ENCODE measurements around the gene TAS2R4.
A peak's percentile ranks its signal among the peaks of the same experiment; 100 is the strongest.
"Not testable (repeated sequence)": the region's sequence is repeated elsewhere in the genome, so short reads cannot be mapped to it uniquely, and the experiment has no call there.

The TAS2R4 gene, protein sequence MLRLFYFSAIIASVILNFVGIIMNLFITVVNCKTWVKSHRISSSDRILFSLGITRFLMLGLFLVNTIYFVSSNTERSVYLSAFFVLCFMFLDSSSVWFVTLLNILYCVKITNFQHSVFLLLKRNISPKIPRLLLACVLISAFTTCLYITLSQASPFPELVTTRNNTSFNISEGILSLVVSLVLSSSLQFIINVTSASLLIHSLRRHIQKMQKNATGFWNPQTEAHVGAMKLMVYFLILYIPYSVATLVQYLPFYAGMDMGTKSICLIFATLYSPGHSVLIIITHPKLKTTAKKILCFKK

GRCh38 chr7:141776374-141776773, at the start of gene TAS2R4:
Gene TAS2R4 (plus strand): TSS chr7:141776674. CDS start chr7:141778489, 1,815 bp downstream.
- Histone ChIP-seq H3K4me3 (no peak within 1 kb of the TSS), H3K27ac (no peak within 1 kb of the TSS)

GRCh38 chr7:141729020-141729419, 47.5 kb upstream of the TAS2R4 start:
- Histone ChIP-seq H3K27ac (no peak overlapping the region), H3K4me3 (no peak overlapping the region)

DNA sequence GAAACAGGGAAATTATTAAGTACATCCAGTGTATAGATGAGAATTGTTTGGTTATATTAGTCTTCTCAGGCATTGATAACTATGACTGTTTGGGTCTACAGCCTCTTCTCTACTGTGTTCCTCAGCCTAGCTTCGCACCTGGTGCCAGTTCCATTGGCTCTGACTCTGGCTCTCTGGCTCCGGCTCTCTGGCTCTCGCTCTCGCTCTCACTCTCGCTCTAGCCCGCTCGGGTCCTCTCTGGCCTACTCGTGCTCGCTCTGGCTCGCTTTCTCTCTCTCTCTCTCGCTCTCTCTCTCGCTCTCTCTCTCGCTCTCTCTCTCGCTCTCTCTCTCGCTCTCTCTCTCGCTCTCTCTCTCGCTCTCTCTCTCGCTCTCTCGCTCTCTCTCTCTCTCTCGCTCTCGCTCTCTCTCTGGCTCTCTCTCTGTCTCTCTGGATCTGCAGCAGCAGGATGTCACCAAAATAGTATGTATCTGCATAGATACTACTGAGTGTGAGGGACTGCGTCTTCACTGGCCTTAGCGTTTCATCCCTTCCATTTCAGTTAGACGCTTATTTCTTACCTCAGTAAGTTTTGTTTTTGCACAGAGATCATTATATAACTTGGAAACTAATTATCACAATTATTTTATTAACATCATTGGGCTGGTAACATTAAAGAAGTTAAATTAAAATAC, 44.9 kb upstream of the TAS2R4 start:
- Histone ChIP-seq H3K27ac (no peak overlapping the region), H3K4me3 (no peak overlapping the region)

GRCh38 chr7:141737118-141737835, 39.2 kb upstream of the TAS2R4 start:
- peak overlapping the region in 20 of 21 experiments; percentile 66 to 93 (median 85) for H3K27ac ChIP-seq
- H3K4me3 ChIP-seq = peak overlapping the region; percentile 50 to 94 (median 77)

DNA sequence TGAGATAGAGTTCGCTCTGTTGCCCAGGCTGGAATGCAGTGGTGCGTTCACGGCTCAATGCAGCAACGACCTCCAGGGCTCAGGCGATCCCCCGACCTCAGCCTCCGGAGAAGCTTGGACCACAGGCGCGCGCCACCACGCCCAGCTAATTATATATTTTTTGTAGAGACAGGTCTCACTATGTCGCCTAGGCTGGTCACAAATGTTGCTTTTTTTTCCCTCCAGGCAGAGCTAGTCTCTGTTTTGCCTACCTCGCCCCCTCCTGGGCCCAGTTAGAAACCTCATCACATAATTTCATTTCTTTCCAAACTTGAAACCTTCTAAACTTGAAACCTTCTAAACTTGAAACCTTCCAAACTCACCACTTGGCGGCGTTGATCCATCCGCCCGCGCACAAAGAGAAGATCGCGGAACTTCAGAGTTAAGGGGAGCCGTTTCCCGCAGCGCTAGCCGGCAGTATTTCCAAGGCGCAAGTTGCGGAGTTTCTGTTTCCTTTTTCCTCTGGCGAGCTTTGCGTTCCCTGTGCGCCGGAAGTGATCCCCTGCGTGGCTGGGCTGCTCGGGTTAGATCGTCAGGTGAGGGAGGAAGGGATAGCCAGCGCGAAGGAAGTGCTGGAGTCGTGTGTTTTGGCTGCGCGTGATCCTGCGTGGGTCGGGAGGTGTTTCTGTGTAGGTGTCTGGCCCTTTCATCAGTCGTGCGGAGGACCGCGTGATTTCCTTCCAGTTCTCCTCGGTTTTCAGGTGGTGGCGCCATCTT, 38.5 kb upstream of the TAS2R4 start, which contains the start of gene SSBP1:
TSS of gene SSBP1 (plus strand) at position 523 of the 756 bp plus-strand sequence. CDS start 809 bp downstream, outside the sequence.
- peak within 1 kb of the TSS in 20 of 21 experiments; percentile 66 to 93 (median 85) for H3K27ac ChIP-seq
- peak within 1 kb of the TSS; percentile 50 to 94 (median 77) for H3K4me3 ChIP-seq

- H3K27ac ChIP-seq = peak overlapping the region in 20 of 21 experiments; percentile 65 to 93 (median 85)
- peak overlapping the region; percentile 50 to 94 (median 77) for H3K4me3 ChIP-seq
These were observed 37.9 kb upstream of the TAS2R4 start for GRCh38 chr7:141738592-141739013.

GRCh38 chr7:141739250-141739649, 37.2 kb upstream of the TAS2R4 start:
- H3K27ac ChIP-seq = peak overlapping the region in 4 of 21 experiments; percentile 82 to 86 (median 85)
- peak overlapping the region in 6 of 7 experiments; percentile 50 to 94 (median 74) for H3K4me3 ChIP-seq

- no peak overlapping the region for H3K27ac ChIP-seq
These were observed 34.2 kb upstream of the TAS2R4 start for GRCh38 chr7:141742229-141742628.

GRCh38 chr7:141744131-141744530, 32.3 kb upstream of the TAS2R4 start:
- no peak overlapping the region for H3K4me3 ChIP-seq
- H3K27ac ChIP-seq = no peak overlapping the region

More at GRCh38 chr7:141742229-141742628, 34.2 kb upstream of the TAS2R4 start:
- no peak overlapping the region for H3K4me3 ChIP-seq

DNA sequence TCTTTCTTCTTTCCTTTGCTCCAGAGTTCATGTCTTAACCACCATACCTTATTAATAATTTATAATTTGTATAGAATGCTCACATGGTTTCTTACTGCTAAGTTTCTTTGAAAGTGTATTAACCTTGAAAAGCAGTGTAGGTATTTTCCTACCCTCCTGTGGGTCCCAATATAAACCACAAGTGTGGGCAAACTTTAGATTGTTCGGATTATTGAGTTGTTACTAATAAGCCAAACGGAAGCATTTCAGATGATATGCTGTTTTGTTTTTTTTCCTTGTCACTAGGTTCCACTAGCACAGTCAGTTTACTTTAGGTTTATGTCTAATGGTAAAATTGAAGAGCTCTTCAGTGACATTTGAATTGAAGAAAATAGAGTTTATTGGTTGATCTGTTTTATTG, 28.1 kb upstream of the TAS2R4 start:
- no peak overlapping the region for H3K4me3 ChIP-seq
- H3K27ac ChIP-seq = no peak overlapping the region

DNA sequence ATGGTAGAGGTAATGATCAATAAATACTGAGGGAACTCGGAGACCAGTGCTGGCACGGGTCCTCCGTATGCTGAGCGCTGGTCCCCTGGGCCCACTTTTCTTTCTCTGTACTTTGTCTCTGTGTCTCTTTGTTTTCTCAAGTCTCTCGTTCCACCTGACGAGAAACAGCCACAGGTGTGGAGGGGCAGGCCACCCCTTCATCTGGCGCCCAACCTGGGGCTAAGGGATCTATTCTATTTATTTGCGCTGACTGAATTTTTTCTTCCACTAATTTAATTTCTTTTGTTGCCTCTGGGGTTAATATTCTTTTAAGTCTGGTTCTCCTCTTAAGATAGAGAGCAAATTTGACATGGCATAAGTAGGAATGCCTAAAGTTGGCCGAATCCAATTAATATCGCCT, 24.6 kb upstream of the TAS2R4 start:
- H3K27ac ChIP-seq, H3K4me3 ChIP-seq: not testable (repeated sequence)

DNA sequence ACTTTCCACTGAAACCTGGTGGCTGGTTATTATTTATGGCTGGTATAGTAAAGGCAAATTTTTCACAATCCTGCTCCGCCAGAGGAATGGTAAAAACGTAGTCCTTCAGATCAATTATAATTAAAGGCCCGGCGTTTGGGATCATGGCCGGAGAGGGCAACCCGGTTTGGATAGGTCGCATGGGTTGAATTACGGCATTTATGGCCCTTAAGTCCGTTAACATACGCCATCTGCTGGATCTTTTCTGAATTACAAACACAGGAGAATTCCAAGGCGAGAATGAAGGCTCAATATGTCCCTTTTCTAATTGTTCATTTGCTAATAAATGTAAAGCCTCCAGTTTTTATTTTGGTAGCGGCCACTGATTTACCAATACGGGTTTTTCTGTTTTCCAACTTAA, 23.8 kb upstream of the TAS2R4 start:
- H3K27ac ChIP-seq = no peak overlapping the region
- H3K4me3 ChIP-seq = no peak overlapping the region

GRCh38 chr7:141754939-141755338, 21.5 kb upstream of the TAS2R4 start:
- Histone ChIP-seq H3K4me3 (no peak overlapping the region), H3K27ac (no peak overlapping the region)

GRCh38 chr7:141763797-141764196, 12.7 kb upstream of the TAS2R4 start, which contains the start of gene TAS2R3:
Gene TAS2R3 (plus strand): TSS chr7:141764097. CDS start chr7:141764159, 62 bp downstream.
- Histone ChIP-seq H3K27ac (no peak within 1 kb of the TSS), H3K4me3 (no peak within 1 kb of the TSS)

DNA sequence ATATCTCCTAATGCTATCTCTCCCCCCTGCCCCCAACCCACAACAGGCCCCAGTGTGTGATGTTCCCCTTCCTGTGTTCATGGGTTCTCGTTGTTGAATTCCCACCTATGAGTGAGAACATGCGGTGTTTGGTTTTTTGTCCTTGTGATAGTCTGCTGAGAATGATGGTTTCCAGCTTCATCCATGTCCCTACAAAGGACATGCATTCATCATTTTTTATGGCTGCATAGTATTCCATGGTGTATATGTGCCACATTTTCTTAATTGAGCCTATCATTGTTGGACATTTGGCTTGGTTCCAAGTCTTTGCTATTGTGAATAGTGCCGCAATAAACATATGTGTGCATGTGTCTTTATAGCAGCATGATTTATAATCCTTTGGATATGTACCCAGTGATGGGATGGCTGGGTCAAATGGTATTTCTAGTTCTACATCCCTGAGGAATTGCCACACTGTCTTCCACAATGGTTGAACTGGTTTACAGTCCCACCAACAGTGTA, 6.3 kb upstream of the TAS2R4 start:
- H3K4me3 ChIP-seq, H3K27ac ChIP-seq: not testable (repeated sequence)

DNA sequence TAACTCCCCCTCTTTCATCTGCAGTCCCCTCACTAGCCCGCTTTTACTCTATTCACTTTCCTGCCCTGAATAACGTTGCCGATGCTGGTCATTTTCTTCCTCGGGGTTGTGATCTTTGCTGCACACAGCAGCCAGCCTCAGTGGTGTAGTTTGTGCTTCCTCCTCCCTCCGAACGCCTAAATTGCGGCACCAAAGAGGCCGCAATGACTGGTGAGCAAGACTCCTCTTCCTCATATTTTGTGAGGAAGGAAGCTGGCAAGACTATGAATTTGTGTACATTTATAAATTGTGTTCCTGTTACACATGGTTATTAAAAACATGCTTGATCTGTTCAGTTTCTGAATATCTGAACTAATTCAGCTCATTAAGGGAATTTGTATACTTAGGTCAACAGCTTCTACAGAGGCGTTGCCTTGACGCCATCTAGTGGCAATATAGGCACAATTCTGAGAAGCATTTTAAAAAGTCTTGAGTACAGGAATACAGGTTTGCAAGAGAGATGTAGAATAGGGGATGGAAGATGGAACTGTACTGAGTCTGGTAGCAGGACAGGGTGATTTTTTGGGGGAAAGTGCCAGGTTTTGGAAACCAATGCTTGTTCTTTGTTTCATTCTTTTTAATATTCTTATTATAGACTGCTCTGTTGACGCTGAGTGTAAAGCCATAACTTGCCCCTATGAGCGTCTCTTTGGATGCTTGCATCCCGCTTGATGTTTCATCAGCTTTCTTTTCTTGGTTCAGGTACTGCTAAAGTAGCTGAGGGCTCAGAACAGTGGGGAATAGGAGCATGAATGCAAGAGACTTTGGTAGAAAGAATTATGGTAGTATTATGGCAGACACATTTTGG, 9.5 kb downstream of the TAS2R4 start:
- Histone ChIP-seq H3K27ac (no peak overlapping the region), H3K4me3 (no peak overlapping the region)

DNA sequence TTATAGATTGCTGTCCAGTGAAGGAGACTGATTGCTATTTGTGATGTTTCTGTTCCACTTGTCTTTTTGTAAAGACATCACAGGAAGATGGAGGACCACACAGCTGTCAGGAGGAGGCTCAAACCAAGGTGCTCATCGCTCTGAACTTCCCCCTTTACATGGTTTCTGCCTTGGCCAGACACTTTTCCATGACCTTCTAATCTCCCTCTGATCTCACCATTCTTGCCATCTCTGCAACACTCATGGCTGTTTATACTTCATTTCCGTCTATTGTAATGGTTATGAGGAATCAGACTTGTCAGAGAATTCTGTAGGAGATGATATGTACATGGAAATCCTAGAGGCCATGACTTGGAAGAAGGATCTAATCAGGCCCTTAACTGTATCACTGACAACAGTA, 11.8 kb downstream of the TAS2R4 start:
- no peak overlapping the region for H3K27ac ChIP-seq
- no peak overlapping the region for H3K4me3 ChIP-seq

- H3K27ac ChIP-seq = no peak within 1 kb of the TSS
- no peak within 1 kb of the TSS for H3K4me3 ChIP-seq
These were observed 13.4 kb downstream of the TAS2R4 start, which contains the start of gene TAS2R5 for GRCh38 chr7:141789917-141790316. Gene TAS2R5 (plus strand): TSS chr7:141790217. CDS start chr7:141790362, 145 bp downstream.

All from skin epidermis (tissue), 12 donors.